Prostate gland (tissue), 2 donors: ENCODE measurements around the gene ANTKMT.

Experiments
- POLR2AphosphoS5 ChIP-seq: sonication (generic); formaldehyde crosslinking; IDR thresholded peaks from one replicate; pipeline ENCODE4 v1.6.1; 2017; ENCODE audit warnings: antibody characterized with exemption
- TF ChIP-seq, protein P1 (sequence below), 4 experiments: fragments of 200-600 bp in 2 of 4; fragments of 450-650 bp in 2 of 4; sonication (generic) in 2 of 4; IDR thresholded peaks; 1 replicate in 3 of 4; 2 replicates in 1 of 4; pipeline ENCODE4 v1.5.1; 2016 to 2019; ENCODE audit warnings: antibody characterized with exemption in 4 of 4, mild to moderate bottlenecking in 2 of 4, moderate library complexity in 2 of 4

DNA sequence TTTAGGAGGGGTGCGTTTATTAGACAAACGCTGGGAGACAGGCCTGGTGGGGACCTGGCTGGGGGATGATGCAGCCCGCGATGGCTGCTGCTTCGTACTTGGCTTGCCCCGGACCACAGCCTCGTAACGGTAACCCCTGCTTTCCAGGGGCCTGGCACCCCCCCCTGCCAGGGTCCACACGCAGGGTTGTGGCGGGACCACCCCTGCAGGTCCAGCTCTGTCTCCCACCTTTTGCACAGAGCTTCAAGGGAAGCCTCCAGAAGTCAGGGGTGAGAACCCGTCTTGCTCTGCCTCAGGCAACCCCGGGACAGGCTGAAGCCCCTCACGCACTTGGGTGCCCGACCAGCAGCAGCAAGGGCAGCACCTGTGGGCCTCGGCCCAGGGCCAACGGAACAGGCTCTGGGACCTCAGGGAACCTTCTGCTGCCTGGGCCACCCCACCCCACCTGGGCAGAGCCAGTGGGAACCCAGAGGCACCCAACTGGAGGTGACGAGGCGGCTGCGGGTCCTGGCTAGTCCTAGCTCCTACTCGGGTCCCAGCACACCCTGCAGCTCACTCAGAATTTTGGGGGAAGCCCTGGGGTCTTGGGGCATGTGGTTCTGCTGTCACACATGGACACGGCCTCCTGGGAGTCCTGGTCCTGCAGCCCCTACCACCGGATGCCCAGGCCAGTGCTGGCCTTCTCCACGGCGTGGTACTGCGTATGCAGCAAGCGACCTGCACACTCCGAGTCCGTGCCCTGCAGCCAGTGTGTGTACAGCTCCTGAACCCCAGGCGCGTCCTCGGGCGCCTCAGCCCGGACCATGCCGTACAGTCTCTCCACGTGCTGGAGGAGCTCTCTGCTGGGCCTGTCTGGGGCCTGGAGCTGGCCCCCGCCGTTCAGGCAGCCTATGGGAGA lies 9.1 kb downstream of the ANTKMT start:
- TF ChIP-seq, protein P1, sequence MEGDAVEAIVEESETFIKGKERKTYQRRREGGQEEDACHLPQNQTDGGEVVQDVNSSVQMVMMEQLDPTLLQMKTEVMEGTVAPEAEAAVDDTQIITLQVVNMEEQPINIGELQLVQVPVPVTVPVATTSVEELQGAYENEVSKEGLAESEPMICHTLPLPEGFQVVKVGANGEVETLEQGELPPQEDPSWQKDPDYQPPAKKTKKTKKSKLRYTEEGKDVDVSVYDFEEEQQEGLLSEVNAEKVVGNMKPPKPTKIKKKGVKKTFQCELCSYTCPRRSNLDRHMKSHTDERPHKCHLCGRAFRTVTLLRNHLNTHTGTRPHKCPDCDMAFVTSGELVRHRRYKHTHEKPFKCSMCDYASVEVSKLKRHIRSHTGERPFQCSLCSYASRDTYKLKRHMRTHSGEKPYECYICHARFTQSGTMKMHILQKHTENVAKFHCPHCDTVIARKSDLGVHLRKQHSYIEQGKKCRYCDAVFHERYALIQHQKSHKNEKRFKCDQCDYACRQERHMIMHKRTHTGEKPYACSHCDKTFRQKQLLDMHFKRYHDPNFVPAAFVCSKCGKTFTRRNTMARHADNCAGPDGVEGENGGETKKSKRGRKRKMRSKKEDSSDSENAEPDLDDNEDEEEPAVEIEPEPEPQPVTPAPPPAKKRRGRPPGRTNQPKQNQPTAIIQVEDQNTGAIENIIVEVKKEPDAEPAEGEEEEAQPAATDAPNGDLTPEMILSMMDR (IDR thresholded peaks at IDR 0.05) = no peak
- no peak for TF ChIP-seq POLR2AphosphoS5
